KG1 (cell line): ENCODE data around the gene WDR37.
"Not testable (repeated sequence)": the region's sequence is repeated elsewhere in the genome, so short reads cannot be mapped to it uniquely, and the experiment has no call there.

ENCODE experiments used
- DNase-seq: peaks from one replicate; lab custom pipeline; 2025; lab: John Stamatoyannopoulos, UW

The WDR37 gene, protein sequence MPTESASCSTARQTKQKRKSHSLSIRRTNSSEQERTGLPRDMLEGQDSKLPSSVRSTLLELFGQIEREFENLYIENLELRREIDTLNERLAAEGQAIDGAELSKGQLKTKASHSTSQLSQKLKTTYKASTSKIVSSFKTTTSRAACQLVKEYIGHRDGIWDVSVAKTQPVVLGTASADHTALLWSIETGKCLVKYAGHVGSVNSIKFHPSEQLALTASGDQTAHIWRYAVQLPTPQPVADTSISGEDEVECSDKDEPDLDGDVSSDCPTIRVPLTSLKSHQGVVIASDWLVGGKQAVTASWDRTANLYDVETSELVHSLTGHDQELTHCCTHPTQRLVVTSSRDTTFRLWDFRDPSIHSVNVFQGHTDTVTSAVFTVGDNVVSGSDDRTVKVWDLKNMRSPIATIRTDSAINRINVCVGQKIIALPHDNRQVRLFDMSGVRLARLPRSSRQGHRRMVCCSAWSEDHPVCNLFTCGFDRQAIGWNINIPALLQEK

DNA sequence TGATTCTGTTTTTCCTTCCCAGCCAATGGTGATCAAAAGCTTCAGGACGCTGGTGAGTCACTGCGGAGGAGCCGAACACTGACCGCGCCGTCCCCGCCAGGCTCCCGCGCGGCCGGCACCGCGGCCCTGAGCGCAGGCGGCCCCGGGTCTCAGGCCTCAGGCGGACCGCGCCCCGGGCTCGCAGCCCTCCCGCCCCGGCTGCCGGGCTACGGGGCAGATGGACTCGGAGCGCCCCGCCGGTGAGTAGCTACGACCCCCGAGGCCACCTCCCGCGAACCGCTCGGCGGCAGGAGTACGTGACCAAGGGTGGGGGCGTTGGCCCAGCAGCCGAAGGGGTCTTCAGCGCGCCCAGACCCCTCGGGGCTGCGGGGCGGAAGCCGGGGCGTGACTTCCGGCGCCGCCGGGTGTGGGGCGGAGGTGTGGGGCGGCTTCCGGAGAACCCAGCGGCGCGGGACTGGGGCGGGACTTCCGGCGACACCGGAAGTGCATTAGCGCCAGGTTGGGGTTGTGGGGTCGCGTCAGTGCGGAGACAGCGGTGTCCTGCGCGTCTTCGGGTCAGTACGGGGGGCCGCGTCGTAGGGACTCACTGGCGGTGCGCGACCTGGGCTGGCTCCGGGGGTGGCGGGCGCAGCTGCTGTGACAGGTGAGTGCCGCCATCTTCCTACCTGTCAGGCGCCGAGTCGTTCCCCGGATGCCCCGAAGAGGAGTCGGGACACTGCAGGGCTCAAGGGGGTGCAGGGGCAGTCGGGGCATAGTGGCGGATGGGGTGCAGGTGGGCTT, at the start of gene WDR37:
TSS of gene WDR37 (plus strand) at position 60 of the 780 bp plus-strand sequence. CDS start 15,771 bp downstream, outside the sequence.
- DNase-seq: peak; percentile 74

DNA sequence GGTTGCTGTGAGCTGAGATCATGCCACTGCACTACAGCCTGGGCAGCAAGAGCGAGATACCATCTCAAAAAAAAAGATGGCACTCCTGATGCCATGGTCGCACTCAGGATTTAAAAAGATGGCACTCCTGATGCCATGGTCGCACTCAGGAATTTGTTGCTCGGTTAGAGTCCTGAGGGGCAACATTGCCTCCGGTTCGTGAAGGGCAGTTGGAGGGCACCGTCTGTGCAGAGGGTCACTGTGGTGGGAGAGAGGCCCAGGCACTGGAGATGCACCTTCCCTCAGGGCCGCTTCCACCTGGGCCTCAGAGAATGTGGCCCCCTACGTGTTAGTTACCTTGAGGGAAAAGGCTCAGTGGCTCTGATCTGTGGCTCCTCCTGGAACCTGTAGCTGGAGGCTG, 49.6 kb upstream of the WDR37 start:
- DNase-seq: no peak

DNA sequence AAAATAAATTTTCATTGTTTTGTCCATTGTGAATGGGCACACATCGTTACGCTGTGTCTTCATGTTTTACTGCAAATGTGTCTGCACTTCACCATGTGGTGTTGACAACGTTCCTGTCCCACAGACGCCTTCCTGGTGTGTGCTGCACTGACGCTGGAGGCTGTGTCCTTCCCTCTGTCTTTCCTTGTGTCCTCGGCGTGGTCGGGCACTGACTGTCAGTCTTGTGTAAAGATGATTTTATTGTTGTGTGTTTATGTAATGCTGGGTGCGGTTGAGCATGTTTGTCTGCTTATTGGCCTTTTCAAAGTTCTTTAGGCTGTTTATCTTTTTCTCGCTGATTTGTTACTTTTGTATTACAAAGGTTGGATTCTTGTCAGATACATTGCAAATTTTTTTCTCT, 48.6 kb upstream of the WDR37 start:
- DNase-seq: no peak

DNA sequence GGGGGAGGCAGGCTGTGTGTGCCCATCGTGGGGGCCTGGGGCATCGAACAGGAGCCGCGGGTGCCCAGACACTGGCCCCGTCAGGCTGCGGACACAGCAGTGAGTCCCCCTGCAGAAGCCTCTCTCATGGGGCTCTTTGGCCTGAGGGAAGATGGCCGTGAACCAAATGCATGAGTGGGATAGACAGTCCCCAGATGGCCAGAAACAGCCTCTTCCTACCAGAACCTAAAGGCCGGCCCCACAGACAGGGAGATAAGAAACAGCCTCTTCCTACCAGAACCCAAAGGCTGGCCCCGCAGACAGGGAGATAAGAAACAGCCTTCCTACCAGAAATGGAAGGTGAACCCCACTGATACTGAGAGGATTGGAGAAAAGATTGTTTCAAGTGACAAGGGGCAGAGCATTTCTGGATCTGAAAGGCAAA, 47.1 kb upstream of the WDR37 start:
- no peak for DNase-seq

DNA sequence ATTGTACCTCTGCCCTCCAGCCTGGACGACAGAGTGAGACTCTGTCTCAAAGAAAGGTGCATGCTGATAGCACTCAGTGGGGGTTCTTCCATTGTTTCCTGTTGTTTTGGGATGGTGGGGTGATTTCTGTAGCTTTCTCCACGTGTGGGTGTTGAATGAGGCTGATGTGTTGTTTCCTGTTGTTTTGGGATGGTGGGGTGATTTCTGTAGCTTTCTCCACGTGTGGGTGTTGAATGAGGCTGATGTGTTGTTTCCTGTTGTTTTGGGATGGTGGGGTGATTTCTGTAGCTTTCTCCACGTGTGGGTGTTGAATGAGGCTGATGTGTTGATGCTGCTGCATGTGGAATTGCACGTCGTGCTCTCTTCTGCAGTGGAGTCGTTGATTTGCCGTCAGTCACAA, 46.2 kb upstream of the WDR37 start:
- not testable (repeated sequence) for DNase-seq

DNA sequence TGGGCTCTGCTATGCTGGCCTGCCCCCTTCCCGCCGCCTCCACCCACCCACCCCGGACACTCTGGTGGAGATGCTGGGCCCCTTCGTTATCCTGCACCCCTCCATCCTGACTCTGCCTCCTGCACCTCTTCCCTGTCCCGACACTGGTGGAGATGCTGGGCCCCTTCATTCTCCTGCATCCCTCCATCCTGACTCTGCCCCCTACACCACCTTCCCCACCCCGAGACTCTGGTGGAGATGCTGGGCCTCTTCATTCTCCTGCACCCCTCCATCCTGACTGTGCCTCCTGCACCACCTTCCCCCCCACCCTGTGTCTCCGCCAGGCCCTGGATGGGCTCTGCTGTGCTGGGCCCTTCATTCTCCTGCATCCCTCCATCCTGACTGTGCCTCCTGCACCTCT, 45.5 kb upstream of the WDR37 start:
- no peak for DNase-seq

DNA sequence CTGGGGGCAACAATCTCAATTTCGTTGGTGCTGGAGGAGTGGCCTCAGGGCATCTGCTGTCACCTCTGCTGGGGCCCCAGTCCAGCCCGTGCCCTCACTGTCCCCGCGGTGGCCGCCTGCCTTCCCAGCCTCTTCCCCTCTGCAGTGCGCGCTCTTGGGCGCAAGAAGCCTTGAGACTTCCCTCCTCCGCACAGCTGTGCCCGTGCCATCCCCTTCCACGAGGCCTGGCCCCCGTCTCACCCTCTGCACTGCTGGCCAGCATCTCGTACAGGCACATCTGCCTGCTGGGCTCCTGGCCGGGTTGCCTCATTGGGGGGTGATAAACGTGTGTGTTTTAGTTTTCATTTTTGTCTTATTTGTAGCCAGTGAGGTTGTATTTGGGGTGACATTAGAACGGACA, 44.5 kb upstream of the WDR37 start:
- DNase-seq: no peak

DNA sequence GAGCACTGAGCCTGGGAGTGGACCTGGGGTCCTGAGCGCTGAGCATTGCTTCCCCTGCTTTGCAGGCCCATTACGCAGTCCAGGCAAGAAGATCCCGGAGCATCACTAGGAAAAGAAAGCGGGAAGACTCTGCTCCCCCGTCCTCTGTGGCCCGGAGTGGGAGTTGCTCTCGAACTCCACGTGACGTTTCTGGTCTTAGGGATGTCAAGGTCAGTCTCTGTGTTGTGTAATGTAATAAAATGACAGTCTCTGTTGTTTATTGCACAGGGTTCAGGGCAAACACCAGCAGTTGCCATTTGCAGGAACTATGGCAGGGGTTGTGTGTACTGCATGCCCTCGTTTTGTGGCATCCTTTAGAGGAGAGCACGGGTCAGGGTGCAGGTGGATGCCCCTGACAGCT, 40.5 kb upstream of the WDR37 start:
- DNase-seq: no peak

DNA sequence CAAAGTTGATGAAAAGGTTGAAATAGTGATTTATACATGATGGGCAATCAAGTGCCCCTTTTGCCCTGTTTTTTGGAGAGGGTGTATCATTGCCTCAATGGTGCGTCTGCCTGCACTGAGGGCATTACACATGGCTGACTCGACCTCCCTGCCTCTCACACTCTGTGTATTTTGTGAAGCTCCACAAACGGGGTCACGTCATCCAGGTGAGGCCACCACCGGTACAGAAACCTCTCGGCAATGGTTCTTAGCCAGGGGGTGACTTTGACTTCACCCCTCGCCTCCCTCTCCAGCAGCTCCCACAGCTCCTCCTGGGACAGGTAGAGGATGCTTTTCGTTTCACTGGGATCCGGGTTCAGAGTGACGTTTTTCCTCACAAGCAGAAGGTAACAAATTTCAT, 36.8 kb upstream of the WDR37 start:
- DNase-seq: no peak

DNA sequence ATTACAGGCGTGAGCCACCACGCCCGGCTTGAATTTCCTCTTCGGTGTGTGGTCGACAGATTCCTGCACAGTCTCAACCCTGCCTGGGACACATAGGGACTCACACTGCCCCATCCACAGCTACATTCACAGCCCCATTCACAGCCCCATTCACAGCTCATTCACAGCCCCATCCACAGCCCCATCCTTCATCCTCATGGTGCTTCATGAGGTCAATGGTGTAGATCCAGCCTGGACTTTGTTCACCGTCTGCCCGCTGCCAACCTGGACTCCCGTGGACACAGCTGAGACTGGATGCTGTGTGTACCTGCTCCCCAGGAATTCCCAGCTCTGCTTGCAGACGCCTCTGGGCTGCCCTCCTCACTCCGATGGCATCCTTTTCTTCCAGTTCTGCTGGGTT, 35.7 kb upstream of the WDR37 start:
- DNase-seq: no peak

DNA sequence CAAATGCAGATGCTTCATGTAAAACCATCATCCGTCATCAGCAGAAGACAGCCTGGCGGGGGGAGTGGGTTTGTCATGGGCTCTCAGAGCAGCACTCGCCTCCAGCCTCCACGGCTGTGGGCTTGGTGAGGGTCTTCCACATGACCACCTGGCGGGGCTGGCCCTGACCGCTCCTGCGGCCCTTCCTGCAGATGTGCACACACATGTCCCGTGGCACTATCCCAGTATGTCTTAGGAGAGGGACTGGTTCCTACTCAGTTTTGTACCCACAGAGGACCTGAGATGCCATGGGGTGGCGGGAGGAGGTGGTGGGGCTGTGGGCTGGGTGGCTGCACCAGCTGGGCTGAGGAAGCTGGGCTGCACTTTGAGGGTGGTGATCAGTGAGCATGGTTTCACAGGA, 35.2 kb upstream of the WDR37 start:
- no peak for DNase-seq

DNA sequence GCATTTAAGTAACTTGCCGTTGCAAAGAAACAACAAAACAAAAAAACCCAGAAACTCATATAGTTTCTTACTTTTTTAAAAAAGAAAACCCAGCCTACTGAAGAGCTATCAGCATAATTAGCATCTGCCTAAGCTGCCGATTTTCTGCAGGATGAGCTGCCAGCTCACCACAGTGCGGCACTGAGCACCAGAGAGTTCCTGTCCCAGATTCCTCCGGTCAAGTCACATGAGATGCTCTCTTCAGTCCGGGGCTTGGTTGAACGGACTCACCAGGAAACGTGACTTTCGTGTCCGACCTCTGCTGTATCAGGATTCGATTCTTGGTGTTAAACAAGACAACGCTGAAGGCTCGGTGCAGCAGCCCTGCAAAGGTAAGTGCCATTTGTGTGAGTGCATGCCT, 33.8 kb upstream of the WDR37 start:
- no peak for DNase-seq

DNA sequence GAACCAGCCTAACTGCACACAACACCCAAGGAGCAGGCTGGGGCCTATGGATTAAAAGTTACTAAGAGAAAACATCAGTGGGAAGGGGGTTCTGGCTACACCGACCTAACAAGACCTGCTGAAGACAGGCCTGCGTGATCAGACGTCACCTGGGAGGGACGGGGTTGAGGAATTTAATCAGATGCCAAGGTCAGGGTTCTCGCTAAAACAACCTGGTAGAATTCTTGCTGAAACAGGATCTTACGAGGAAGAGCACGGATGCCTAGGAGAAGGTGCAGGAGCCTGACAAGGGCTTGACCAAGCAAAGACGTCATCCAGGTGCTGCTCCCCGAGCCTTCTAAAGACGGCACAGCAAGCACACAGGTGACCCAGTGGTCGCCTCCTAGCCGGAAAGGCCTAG, 32.1 kb upstream of the WDR37 start:
- no peak for DNase-seq

DNA sequence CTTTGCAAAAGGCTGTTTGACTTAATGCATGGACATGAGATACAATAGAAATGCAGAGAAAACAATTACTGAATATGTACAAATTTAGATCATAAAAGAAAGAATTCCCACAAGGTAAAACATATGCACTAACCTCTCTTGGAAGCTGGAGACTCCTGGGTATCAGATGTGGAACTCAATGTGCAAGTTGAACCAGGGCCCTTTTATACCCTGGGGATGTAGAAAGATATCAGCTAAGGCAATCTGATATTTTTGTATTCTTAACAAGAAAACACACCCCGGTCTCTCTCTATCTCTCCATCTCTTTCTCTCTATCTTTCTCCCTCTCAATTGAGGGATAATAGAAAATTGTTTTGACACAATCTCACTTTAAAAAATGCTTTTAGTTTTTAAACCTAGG, 30.5 kb upstream of the WDR37 start, which contains the start of gene IDI2:
TSS of gene IDI2 (minus strand) at position 177 of the 400 bp plus-strand sequence. CDS start 1,136 bp downstream, outside the sequence.
- DNase-seq: no peak

DNA sequence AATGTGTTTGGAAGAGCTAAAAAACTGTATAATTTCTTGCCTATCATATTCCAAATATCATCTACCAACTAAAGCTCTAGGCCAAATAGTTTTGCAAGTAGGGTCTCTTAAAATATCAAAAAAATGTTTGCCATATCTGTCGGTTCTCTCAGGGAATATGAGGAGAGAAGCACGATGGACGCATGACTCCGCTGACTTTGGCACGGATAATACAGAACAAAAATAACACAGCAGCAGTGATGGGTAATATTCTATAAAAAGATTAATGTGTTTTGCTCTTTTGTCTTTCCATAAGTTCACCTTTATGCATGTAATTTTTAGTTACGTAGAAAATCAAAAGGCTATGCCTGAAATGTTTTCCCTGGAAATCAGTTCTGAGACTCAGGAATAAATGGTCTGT, 29.6 kb upstream of the WDR37 start:
- DNase-seq: no peak

DNA sequence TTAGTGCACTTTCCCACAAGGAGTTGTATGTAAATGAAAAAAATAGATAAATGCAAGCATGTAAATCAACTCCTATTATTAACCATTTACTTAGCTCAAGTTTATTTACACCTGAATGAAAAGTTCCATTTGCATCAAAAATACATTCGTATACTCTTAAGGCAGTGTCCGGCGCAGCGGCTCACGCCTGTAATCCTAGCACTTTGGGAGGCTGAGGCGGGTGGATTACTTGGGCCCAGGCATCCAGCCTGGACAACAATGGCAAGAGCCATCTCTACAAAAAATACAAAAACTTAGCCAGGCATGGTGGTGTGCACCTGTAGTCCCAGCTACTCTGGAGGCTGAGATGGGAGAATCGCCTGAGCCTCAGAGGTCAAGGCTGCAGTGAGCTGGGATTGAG, 26.3 kb upstream of the WDR37 start:
- no peak for DNase-seq

DNA sequence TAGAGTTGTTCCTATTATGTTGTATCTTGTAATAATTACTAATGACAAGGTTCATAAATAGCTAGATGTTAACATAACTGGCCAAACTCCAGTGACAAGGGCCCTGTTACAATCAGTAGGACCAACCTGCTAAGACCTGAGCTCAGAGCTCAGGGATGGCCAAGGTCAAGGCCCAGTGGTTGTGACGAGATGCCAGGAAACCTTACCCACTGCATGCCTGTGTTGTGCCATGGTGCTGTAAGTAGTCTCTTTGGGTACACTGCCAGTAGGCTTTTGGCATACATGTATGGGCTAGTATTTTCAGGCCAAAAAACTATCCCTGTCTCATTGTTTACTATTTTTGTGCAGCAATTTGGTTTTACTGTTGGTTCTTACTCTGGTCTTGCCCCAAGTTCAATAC, 22.6 kb upstream of the WDR37 start:
- DNase-seq: no peak

DNA sequence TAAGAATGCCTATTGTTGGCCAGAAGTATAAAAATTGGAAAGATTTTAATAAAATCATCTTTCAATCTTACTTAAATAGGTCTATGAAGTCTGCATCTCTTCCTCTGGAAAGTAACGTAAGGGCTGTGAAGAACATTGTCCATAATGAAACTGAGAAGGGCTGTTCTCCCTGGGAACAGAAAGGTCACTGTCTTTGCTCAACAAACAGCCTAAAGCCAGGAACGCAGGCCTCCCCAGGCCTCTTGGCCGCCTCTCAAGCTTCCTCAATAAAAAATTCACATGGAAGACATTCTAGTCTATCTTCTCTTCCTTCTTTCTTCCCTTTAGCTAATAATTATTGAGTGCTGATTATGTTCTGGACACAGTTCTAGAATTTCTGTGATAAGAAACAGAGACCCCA, 21.4 kb upstream of the WDR37 start:
- no peak for DNase-seq

DNA sequence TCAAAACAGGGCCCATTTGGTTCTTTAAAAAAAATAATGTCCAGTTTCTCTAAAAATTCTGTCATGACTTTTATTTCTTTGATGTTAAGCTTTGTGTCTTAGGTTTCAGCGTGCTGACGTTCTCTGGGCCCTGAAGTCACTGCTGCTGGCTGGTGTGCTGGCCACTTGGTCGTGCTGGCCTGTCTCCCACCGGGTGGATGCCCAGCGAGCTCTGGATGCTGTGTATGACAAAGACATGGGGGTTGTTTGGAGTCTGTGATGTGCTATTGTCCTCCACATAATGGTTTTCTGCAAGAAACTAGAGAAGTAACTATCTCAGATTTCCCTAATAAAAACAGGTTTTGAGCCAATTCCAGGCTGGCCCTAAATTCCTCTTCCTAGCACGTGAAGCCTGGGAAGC, 21.0 kb upstream of the WDR37 start:
- no peak for DNase-seq

DNA sequence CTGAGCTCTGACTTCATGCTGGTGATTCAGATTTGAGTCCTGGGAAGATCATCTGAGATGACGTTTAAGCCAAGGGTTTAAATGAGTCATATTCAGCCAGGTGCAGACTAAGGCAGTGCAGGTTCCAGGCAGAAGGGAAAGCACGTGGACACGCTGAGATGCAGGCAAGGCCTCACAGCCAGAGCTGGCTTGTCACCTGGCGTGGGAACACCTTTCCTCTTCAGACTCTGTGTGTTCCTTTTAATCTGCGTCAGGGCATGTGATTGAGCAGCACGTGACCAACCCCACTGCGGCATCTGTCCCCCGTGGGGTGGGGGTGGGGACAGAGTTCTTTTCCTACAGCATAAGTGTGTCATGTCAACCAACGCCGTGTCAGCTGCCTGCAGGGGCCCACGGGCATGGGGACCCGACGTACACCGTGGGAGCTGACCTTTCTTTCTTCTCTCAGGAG, 19.8 kb upstream of the WDR37 start:
- no peak for DNase-seq

DNA sequence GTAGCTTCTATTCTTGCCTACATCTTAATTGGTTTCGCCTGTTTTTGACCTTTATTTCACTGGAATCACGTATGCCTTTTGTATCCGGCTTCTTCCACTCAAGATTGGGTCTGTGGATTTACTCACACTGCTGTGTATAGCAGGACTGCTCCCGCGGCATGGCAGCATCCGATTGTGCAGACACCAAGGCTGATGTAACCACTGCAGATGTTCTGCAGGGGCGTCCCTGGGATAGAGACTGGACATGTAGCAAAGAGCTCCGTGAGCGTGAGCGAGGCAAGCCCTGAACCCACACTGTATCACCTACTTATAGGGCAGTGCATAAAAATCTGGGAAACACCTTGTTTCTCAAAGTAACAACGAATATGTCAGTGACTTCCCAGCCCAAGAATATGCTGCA, 19.1 kb upstream of the WDR37 start:
- no peak for DNase-seq

DNA sequence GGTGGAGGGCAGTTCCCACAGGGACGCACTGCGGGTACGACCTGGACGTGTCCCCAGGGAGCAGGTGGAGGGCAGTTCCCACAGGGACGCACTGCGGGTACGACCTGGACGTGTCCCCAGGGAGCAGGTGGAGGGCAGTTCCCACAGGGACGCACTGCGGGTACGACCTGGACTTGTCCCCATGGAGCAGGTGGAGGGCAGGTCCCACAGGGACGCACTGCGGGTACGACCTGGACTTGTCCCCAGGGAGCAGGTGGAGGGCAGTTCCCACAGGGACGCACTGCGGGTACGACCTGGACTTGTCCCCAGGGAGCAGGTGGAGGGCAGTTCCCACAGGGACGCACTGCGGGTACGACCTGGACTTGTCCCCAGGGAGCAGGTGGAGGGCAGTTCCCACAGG, 17.4 kb upstream of the WDR37 start:
- DNase-seq: not testable (repeated sequence)

DNA sequence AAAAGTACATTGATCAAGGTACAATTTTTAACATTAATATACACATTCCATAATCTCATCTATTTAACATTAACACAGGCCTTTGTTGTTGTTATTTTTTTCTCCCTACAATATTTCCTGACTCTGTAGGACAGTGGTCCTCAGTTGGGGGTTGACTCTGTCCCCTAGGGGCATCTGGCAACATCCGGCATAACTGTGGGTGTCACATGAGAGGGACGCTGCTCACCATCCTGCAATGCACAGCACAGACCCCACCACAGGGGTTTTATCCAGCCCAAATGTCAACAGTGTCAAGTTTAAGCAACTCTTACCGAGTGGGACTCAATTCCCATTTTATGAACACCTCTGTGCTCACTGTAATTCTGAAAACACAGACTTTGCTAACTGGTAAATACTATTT, 16.1 kb upstream of the WDR37 start:
- no peak for DNase-seq
